GM06990 (cell line): ENCODE measurements around the gene C16orf74.

Experiments
- DNase-seq: peaks from one replicate; pipeline ENCODE4 v3.0.0-alpha.2; 2011; ENCODE audit not compliant: insufficient read length; ENCODE audit errors: extremely low read depth
- H3K27me3 ChIP-seq: replicated peaks from 2 replicates; pipeline ENCODE4 v1.6.0; 2011; ENCODE audit warnings: low read length; ENCODE audit not compliant: control insufficient read depth, insufficient read depth
- H3K36me3 ChIP-seq: 2 replicates; pipeline ENCODE4 v1.5.1; 2011; ENCODE audit warnings: low read length; ENCODE audit not compliant: control insufficient read depth, insufficient read depth
- H3K4me3 ChIP-seq: replicated peaks from 2 replicates; pipeline ENCODE4 v1.5.1; 2011; ENCODE audit warnings: low read depth, mild to moderate bottlenecking, control low read depth, low read length
- CTCF ChIP-seq: IDR thresholded peaks from 2 replicates; pipeline ENCODE4 v1.5.1; 2011; ENCODE audit warnings: low read length, control low read depth, mild to moderate bottlenecking, inconsistent platforms; ENCODE audit not compliant: insufficient read depth, poor library complexity, severe bottlenecking

C16orf74 gene

GRCh38 chr16:85780281-85780680 lies 29.4 kb upstream of the C16orf74 start:
- Histone ChIP-seq H3K27me3 (no peaks in the 10 kb centered on the region), H3K36me3 (peaks cover 26% of the 10 kb centered on the region), H3K4me3 (no peak overlapping the region)
- DNase-seq, result no peak
- TF ChIP-seq CTCF, result no peak

- peaks cover 26% of the 10 kb centered on the region for H3K36me3 ChIP-seq
- no peak for TF ChIP-seq CTCF
- H3K27me3 ChIP-seq, result no peaks in the 10 kb centered on the region
- no peak overlapping the region for H3K4me3 ChIP-seq
- no peak for DNase-seq
These were observed 28.0 kb upstream of the C16orf74 start for GRCh38 chr16:85778873-85779272.

GRCh38 chr16:85777583-85778310 lies 26.9 kb upstream of the C16orf74 start:
- no peak for DNase-seq
- no peak for TF ChIP-seq CTCF
- Histone ChIP-seq H3K4me3 (no peak overlapping the region), H3K36me3 (peaks cover 22% of the 10 kb centered on the region), H3K27me3 (no peaks in the 10 kb centered on the region)

DNA sequence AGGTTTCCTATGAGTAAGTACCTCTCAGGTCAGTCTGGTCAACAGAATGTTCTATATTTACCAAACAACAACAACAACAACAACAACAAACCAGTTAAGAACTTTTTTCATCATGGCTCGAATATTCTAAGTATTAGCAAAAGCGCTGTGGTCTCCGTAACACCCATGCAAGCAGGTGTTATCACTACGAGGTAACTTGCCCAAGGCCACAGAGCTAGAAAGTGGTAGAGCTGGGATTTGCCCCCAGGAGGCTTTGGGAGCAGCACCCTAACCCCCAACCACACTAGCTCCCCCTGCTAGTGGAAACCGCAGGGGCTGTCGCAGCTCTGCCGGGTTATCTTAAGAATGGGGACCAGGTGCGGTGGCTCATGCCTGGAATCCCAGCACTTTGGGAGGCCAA lies 23.9 kb upstream of the C16orf74 start:
- peaks cover 5% of the 10 kb centered on the region for H3K36me3 ChIP-seq
- H3K4me3 ChIP-seq, result no peak overlapping the region
- no peaks in the 10 kb centered on the region for H3K27me3 ChIP-seq
- DNase-seq, result no peak
- TF ChIP-seq CTCF, result no peak

GRCh38 chr16:85774136-85774535 lies 23.2 kb upstream of the C16orf74 start:
- no peak for DNase-seq
- no peak overlapping the region for H3K4me3 ChIP-seq
- no peak for TF ChIP-seq CTCF
- peaks cover 5% of the 10 kb centered on the region for H3K36me3 ChIP-seq
- no peaks in the 10 kb centered on the region for H3K27me3 ChIP-seq

- Histone ChIP-seq H3K36me3 (peaks cover under 1% of the 10 kb centered on the region), H3K27me3 (no peaks in the 10 kb centered on the region), H3K4me3 (no peak overlapping the region)
- no peak for DNase-seq
- TF ChIP-seq CTCF, result no peak
These were observed 22.1 kb upstream of the C16orf74 start for GRCh38 chr16:85773044-85773443.
